ENCODE measurements around the gene TPCN1.
"Not testable (repeated sequence)": the region's sequence is repeated elsewhere in the genome, so short reads cannot be mapped to it uniquely, and the experiment has no call there.

Gene TPCN1

GRCh38 chr12:113197518-113198077, 23.7 kb upstream of the TPCN1 start:
- DNase-seq = no peak

DNA sequence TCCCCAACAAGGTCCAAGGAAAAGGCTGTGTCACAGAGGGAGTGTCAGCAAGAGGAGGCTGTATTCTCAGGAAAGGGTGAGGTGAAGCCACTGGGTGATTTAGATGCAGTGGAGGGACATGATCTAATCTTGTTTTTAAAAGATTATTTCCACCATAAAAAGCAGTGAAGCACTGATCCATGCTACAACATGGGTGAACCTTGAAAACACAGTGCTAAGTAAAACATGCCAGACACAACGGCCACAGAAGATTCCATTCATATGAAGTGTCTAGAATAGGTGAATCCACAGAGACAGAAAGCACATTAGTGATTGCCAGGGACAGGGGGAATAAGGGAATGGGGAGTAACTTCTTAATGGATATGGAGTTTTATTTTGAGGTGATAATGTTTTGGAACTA, 23.0 kb upstream of the TPCN1 start:
- DNase-seq = no peak

DNA sequence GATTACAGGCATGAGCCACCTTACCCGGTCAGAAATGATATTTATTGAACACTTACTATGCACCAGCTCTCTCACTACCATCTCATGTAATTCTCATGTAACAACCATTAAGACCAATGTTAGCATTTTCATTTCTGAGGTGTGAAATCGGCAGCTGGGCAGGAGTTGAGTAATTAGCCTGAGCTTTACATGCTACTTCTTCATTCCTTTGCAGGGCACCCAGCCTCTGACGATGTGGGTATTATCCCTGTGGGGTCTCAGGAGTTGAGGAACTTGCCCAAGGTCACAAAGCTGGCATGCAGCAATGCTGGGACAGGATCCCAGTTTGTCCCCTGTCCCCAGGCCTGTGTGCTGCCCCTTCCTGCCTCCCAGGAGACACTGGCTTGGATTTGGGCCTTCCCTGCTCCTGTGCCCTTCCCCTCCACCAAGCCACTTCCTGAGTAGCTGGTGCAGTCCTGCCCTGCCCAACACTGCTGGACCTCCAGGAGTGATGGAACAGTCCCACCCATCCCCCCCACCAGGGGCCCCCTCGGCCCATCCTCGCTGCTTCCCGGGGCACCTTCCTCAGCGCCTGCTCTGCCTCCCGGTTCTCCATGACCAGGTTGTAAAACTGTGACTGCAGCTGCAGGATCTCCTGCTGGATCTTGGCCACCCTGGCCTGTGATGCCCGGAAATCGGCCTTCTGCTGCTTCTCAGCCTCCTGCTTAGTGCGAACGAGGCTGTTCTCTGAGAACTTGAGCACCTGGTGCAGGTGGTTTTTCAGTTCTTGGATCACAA, 21.1 kb upstream of the TPCN1 start:
- peak; percentile 64 for DNase-seq

GRCh38 chr12:113201187-113202177, 19.8 kb upstream of the TPCN1 start:
- DNase-seq = no peak

GRCh38 chr12:113202300-113203075, 18.8 kb upstream of the TPCN1 start:
- no peak for DNase-seq

DNA sequence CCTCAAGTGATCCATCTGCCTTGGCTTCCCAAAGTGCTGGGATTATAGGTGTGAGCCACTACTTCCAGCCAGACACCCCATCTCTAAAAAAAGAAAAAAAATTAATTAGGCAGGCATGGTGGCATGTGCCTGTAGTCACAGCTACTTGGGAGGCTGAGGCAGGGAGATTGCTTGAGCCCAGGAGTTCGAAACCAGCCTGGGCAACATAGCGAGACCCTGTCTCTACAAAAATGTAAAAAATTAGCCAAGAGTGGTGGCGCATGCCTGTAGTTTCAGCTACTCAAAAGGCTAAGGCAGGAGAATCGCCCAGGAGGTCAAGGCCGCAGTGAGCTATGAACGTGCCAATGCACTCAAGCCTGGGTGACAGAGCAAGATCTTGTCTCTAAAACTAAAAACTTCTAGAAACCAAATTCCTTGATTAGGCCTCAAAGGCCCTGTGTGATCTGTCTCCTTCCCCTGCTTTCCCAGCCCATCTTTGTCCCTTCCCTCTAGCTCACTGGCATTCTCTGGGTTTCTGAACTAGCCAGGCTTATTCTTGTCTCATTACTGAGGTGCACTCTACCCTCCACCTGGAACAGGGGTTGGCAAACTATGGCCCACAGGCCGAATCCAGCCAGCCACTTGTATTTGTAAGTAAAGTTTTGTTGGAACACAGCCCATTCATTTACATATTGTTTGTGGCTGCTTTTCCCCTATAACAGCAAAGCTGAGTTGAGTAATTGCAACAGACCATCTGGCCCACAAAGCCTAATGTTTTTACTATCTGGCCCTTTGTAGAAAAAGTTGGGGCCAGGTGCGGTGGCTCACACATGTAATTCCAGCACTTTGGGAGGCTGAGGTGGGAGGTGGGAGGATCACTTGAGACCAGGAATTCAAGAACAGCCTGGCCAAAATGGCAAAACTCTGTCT, 17.2 kb upstream of the TPCN1 start:
- peak; percentile 29 for DNase-seq

GRCh38 chr12:113204804-113205203, 16.5 kb upstream of the TPCN1 start:
- DNase-seq = no peak

- DNase-seq = not testable (repeated sequence)
These were observed 14.5 kb upstream of the TPCN1 start for GRCh38 chr12:113206802-113207201.

GRCh38 chr12:113207613-113208040, 13.6 kb upstream of the TPCN1 start:
- no peak for DNase-seq

- DNase-seq = peak; percentile 86
These were observed 13.0 kb upstream of the TPCN1 start for GRCh38 chr12:113208041-113208934.

DNA sequence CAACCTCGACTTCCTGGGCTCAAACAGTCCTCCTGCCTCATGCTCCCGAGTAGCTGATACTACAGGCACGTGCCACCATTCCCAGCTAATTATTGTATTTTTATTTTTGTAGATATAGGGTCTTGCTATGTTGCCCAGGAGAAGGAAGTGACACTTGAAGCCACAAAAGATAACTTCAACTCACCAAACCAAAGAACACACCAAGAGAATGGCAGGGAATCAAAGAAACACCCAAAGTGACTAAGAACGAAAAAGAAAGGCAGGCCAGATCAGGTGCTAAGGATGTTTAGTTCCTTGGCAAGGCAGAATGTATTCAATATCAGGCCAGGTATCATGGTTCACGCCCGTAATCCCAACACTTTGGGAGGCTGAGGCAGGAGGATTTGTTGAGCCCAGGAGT, 10.1 kb upstream of the TPCN1 start:
- DNase-seq = no peak

DNA sequence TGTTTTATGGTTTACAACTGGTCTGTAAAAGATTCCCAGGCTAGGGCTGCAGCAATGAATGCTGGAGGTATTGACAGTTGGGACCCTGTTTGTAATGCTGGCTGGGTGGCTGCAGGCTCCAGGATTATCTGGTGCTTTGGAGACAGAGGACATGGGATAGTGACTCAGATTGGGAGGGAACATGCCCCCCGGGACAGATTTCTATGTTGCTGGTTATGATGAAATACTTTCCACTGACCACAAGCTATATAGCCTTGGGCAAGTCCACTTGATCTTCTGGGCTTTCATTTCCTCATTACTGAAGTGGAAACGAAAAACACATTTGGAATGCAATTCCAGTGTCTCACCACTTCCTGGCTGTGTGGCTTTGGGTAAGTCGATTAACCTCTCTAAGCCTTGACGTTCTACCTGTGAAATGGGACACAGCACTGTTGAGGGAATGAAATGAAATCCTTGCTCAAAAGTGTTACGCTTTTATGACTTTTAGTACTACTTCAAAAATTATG, 6.3 kb upstream of the TPCN1 start:
- DNase-seq = peak; percentile 99

GRCh38 chr12:113216027-113216426, 5.2 kb upstream of the TPCN1 start:
- no peak for DNase-seq

DNA sequence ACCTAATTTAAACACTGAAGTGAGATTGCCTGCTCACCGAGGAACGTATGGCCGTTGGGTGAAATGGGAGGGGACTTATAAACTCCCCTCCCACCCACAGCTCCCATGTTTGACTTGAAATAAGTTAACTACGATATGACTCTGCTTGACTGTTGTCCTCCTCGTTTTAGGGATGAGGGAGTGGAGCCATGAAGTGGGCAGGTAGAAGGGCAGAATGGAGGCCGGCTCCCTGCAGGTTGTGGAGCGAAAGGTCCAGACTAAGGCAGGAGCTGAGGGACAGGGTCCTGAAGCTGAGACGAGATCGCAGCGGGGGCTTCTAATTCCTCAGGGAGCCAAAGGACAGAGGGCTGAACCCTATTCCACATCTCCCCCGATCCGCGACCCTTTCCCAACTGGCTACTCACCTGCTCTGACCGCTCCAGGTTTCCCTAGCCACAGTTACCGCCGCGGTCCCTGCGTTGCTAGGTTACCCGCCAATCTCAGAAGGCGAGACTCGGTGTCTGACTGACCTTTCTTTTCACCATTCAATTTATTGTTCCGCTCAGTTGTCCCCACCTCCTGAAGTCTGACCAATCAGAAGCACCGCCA, 577 bp upstream of the TPCN1 start:
- no peak for DNase-seq

GRCh38 chr12:113221997-113222729, 899 bp downstream of the TPCN1 start:
- DNase-seq = peak; percentile 46

GRCh38 chr12:113222730-113223531, 1.7 kb downstream of the TPCN1 start:
- peak; percentile 44 for DNase-seq

GRCh38 chr12:113224955-113225354, 3.7 kb downstream of the TPCN1 start:
- no peak for DNase-seq
